DMS153 (cell line): Measurements from ENCODE around the gene CA5A.

ENCODE experiments used
- DNase-seq: peaks from one replicate; lab custom pipeline; 2025; lab: John Stamatoyannopoulos, UW

The CA5A gene

GRCh38 chr16:87963400-87963799 lies 27.1 kb upstream of the CA5A start:
- DNase-seq, result no peak

DNA sequence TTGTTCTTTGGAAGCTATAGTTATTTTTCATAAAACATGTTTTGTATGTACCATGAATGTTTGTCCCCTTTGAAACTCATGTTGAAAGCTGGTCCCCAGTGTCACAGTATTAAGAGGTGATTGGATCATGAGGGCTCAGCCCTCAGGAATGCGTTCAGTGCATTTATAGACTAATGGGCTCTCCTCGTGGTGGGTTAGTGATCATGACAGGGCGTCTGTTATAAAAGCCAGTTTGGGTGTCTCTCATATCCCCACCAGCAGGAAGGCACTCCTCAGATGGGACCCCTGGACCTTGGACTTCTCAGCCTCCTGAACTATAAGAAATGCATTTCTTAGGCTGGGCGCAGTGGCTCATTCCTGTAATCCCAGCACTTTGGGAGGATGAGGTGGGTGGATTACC lies 25.3 kb upstream of the CA5A start:
- DNase-seq, result no peak

- no peak for DNase-seq
Measured at GRCh38 chr16:87960852-87961251, 24.5 kb upstream of the CA5A start.

- no peak for DNase-seq
Measured at GRCh38 chr16:87960296-87960695, 24.0 kb upstream of the CA5A start.

DNA sequence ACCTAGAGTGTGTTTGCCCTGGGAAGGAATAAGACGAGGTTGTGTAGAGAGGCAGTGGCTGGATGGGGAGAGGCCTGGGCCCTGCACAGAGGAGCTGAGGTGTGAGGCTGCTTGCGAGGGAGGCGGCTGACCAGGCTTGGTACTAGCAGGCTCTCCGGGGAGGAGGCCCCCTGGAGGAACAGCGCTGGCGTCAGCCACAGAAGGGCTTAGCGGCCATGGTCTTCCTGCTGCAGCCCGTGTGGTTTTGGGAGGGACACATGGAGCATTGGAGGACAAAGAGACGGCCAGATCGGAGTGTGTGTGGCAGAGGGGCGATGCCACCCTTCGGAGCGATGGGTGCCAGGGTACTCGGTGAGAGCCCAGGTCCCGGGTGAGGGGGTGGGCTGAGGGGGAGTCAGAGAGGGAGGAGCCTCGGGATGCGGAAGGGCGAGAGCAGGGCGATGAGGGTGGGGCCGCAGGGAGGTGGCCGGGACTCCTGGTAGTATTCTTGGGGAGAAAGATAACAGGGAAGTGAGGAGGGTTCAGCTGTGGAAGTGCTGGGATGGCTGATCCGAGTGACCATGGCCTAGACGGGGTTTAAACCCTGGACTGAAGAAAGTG lies 23.2 kb upstream of the CA5A start:
- no peak for DNase-seq

DNA sequence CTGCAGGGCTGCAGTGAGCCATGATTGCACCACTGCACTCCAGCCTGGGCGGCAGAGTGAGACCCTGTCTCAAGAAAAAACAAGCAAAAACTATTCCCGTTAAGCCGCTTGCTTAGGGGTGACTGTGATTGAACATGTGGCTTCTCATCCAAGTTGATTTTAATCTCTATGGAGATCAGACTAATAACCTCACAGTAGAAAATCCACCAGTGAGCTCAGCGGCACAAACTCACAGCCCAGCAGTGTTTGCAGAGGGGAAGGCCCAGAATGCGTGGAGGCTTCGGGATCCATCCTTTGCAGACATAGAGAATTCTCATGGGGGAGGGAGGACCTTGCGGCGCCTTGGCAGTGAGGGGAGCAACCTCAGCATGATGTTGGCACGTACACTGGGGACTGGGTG lies 22.3 kb upstream of the CA5A start:
- DNase-seq, result no peak

DNA sequence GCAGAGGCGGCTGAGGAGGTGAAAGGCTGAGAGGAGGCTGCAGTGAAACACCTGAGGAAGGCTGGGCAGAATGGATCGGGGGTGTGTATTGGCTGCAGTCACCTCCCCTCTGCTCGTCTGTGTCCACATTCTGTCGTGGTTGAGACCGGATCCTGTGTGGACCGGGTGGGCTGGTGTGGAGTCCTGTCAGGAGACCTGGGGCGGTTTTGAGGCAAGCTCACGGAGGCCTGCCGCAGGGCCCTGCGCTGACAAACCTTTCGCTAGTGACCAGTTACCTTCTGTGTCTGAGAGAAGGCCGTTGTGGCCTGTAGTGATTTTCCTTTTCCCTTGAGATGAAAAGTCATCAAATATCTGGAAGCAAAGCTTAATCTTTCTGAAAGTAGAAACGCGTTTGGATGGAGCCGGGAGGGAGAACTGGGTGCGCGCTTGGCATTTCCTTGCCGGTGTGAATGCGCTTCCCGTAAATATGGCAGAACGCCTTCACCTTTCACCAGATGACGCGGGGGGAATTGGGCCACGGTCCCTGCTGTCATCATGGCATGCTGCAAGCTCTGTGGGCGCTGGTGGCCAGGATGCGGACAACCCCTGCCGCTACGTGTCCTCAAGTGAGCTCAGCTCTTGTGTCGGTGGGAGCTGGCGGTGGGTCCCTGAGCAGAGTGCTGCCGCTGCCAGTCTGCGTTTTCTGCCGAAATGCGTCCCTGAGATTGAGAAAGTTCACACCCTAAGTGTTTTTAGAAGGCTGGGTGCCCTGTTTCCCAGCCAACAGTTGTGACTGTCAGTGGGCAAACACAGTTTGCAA lies 21.2 kb upstream of the CA5A start:
- DNase-seq, result no peak

GRCh38 chr16:87956365-87957231 lies 20.3 kb upstream of the CA5A start:
- no peak for DNase-seq

DNA sequence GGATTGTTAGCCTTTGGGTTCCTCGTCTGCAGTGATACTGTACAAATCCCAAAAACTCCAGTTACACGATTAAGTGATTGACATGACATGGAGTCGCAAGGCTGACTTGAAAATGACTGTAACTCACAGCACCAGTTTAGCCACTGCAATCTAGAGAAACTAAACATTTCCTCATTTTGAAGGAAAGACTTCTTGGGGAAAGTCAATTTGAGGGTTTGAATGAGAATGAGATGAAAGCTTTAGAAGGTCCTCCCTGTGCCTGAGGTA lies 19.7 kb upstream of the CA5A start:
- DNase-seq, result no peak

GRCh38 chr16:87955302-87956097 lies 19.2 kb upstream of the CA5A start:
- DNase-seq, result no peak

GRCh38 chr16:87954826-87955225 lies 18.5 kb upstream of the CA5A start:
- no peak for DNase-seq

DNA sequence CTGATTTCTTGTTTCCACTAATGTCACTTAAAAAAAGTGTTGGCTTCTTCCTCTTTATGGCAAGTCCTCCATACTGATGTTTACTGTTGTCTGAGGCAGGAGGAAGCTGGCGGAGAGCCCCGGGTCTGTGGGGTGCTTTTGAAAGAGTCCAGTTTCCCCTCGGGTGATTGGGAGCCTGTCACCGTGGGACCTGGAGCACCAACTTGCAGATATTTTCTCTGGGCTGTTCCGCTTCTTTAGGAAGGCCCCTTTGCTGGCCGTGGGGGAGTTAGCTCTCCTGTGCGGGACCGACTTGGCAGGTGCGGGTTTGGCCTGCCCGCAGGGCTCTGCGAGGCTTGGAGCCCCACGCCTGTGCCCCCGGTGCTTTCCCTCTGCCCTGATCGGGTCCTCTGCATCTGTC lies 18.0 kb upstream of the CA5A start:
- DNase-seq, result no peak

DNA sequence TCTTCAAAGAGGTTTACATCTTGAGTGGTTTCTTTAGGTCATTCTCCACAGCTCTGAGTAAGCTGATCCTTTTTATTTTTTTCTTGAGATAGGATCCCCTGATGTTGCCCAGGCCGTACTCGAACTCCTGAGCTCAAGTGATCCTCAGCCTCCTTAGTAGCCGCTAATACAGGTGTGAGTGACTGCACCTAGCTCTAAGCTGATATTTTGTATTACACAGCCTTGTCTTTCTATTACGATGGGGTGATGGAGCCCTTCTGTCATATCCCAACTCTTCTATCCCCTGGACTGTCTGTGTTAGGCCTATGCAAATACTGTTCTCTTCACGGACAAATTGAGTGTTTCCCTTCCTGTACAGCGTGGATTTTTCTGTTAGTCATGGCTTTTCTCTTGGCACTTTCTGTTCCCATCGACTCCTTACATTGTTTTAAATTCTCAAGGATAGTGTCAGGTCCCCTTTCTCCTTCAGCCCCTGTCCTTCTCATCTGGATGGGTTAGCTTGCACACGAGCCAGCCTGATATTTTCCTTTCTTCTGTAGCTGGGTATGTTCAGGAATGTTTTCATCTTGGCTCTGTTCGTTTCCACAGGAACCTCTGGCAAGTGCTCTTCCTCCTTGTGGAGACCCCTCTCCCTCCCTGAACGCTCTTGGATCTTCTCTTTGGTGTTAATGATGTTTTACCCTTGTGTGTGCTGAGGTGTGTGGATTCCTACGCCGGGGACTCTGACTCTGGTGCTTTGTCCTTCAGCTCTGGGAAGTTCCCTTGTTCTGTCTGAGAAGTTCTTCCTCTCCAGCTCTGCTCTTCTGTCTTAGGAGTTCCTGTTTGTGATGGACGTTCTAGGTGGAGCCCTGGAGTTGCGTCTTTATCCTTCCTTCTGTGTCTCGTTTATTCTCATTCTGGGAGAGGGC lies 17.2 kb upstream of the CA5A start:
- no peak for DNase-seq

DNA sequence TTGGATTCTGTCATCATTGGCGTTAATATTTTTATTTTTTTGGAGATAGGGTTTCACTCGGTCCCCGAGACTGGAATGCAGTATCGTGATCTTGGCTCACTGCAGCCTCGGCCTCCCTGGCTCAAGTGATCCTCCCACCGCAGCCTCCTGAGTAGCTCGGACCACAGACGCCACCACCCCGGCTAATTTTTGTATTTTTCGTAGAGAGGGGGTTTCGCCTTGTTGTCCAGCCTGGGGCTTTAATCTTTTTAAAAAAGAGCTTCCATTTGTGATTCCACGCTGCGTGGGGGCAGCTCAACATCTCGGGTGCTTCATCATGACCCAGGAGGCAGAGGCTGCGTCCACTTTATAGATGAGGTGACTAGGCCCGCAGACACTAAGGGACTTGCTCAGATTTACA lies 16.4 kb upstream of the CA5A start:
- DNase-seq, result no peak

- DNase-seq, result no peak
Measured at GRCh38 chr16:87951552-87952538, 15.5 kb upstream of the CA5A start.

DNA sequence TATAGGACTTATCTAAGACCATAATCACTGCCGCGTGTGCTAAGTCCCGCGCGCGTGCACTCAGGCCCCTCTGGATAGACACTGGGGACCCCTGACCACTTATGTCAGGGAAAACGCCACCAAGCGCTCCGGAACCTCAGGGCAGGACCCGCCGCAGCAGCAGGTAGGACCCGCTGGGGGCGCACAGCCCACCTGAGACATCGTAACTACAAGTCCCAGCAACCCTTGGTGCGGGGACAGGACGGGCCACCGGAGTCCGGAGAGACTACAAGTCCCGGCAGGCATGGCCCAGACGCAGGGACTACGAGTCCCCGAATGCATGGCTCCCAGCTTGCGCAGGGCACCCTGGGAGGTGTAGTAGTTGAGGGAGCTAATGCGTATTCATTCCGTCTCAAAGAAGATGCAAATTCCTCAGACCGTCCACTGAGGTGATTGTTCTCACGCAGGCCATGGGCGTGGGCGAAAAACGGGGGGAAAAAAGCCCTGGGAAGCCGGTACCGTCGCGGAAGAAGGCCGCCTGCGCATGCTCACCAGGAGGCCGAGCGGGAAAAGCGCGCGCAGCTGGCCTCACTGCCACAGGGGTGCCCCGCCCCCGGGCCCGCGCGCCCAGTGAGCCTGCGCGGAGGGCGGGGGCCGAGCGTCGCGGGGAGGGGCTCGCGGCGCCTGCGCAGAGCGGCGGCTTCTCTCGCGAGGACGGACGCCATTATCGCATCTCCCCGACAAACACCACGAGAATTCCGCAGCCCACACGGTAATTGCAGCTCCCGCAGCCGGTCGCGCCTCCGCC lies 14.6 kb upstream of the CA5A start, which contains the start of gene BANP:
TSS of gene BANP (plus strand) at position 670 of the 787 bp plus-strand sequence. CDS start 23,682 bp downstream, outside the sequence.
- DNase-seq, result peak; percentile 96

GRCh38 chr16:87949071-87949744 lies 12.9 kb upstream of the CA5A start:
- no peak for DNase-seq

DNA sequence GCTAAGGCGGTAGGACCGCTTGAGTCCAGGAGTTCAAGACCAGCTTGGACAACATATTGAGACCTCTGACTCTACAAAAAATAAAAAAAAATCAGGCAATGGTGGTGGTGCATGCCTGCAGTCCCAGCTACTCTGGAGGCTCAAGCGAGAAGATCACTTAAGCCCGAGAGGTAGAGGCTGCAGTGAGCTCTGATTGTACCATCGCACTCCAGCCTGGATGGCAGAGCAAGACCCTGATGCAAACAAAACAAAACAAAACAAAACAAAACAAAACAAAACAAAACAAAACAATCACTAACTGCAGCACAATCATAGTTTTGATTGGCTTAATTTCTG lies 12.4 kb upstream of the CA5A start:
- no peak for DNase-seq

DNA sequence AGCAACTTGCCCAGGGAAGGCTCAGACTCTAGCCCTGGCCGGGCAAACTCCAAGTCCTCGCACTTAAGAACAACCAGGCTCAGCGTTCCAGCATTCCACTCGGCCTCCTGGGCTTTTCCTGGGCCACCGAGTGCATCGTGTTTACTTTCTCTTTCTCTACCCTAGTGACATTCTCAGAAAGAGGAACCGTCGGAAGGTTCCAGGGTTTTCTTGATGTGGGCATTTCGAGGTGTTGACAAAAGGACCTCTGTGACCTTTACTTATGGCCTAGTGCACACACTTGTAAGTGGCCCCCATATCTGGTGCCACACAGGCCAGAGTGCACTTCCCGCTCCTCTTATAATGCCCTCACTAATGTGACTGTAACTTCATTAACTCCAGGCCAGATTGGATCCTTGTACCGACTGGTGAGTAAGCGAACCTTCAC lies 11.8 kb upstream of the CA5A start:
- DNase-seq, result no peak
